Measurements from ENCODE around the gene LIN52.

DNA sequence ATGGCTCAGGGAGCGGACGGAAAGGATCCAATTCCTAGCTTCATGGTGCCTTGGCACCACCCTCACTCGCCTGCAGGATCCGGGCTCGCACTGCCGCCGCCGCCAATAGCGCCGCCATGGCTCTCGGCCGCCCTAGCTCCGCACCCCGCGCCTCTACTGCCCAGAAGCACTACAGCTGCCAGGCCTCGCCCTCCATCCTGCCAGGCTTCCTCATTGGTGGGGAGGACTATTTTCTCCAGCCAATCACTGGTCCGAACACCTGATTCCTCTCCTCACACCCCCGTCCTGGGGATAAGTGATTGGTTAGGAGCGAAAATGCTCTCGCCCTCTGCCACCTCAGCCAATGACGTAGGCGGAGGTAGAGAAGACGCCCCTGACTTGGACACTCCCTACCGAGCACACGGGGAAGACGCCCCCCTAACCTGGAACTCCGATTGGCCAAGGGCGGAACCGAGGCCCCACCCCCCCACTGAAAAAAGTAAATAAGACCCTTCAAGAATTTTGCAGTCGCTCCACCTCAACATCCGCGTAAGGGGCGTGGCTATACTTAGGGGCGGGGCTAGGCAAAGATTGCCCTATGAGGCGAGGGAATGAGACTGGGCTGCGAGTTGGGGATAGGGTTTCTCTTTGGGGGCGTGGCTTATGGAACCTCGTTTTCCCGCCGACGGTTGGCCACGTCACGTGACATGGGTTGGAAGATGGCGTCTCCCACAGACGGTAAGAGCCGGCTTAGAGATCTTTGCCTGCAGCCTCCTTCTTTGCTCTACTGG is at the start of gene LIN52, which contains the start of gene ALDH6A1:
- TF ChIP-seq CTCF (IDR thresholded peaks at IDR 0.05 in 8 of 11, conservative IDR thresholded peaks at IDR 0.05 in 3 of 11) (peak in 7 of 11 experiments; percentile 7 to 39 (median 15)), POLR2A (IDR thresholded peaks at IDR 0.05) (peak in 1 of 3 donors; percentile 70), POLR2AphosphoS5 (IDR thresholded peaks at IDR 0.05) (peak; percentile 90 to 96 (median 95))

Data from spleen (tissue), 7 donors.